ENCODE results near the gene ETV5.

The ETV5 gene

GRCh38 chr3:186094696-186095425 is 14.0 kb downstream of the ETV5 start:
- DNase-seq: no peak

- no peak for DNase-seq
Observed at GRCh38 chr3:186094271-186094670, 14.6 kb downstream of the ETV5 start.

- no peak for DNase-seq
Observed at GRCh38 chr3:186093271-186093900, 15.5 kb downstream of the ETV5 start.

GRCh38 chr3:186092360-186093070 is 16.4 kb downstream of the ETV5 start:
- no peak for DNase-seq

GRCh38 chr3:186090901-186091300 is 18.0 kb downstream of the ETV5 start:
- DNase-seq: no peak

GRCh38 chr3:186088335-186088734 is 20.6 kb downstream of the ETV5 start:
- DNase-seq: no peak

- DNase-seq: no peak
Observed at GRCh38 chr3:186084264-186084663, 24.6 kb downstream of the ETV5 start.

GRCh38 chr3:186083746-186084145 is 25.1 kb downstream of the ETV5 start:
- no peak for DNase-seq

GRCh38 chr3:186082150-186082549 is 26.7 kb downstream of the ETV5 start:
- no peak for DNase-seq

- DNase-seq: no peak
Observed at GRCh38 chr3:186081678-186082077, 27.2 kb downstream of the ETV5 start.

GRCh38 chr3:186080849-186081438 is 27.9 kb downstream of the ETV5 start:
- DNase-seq: no peak

- DNase-seq: no peak
Observed at GRCh38 chr3:186079925-186080324, 29.0 kb downstream of the ETV5 start.

GRCh38 chr3:186077466-186077865 is 31.4 kb downstream of the ETV5 start:
- no peak for DNase-seq

GRCh38 chr3:186075931-186076567 is 32.8 kb downstream of the ETV5 start:
- no peak for DNase-seq

- no peak for DNase-seq
Observed at GRCh38 chr3:186075489-186075888, 33.4 kb downstream of the ETV5 start.

GRCh38 chr3:186073641-186074040 is 35.2 kb downstream of the ETV5 start:
- DNase-seq: no peak

GRCh38 chr3:186070996-186071395 is 37.9 kb downstream of the ETV5 start:
- no peak for DNase-seq

- no peak for DNase-seq
Observed at GRCh38 chr3:186070550-186070949, 38.3 kb downstream of the ETV5 start.

GRCh38 chr3:186070133-186070532 is 38.8 kb downstream of the ETV5 start:
- DNase-seq: no peak

GRCh38 chr3:186069199-186069598 is 39.7 kb downstream of the ETV5 start:
- DNase-seq: no peak

GRCh38 chr3:186068243-186068552 is 40.7 kb downstream of the ETV5 start:
- no peak for DNase-seq

GRCh38 chr3:186067360-186068242 is 41.3 kb downstream of the ETV5 start:
- DNase-seq: no peak
